ENCODE results near the gene C6orf89.

The C6orf89 gene

DNA sequence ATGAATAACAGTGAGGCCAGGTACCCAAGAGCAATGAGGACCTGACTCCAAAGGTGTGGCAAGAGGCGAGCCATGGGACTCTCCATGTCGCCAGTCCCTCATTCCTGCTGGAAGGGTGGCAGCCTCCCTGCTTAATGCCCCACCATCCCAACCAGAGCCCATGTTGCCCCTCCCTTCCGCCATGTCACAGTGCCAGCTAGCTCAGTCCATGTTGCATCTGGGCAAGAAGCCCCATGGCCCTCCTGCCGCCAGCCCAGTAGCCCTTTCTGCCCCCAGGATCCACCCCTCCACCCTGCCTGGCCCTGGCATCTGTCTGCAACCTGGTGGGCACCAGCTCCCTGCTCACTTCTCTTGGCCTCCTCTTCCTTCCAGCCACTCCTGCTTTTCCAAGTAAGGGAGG is 40.5 kb upstream of the C6orf89 start:
- POLR2A ChIA-PET, result no interaction called here

DNA sequence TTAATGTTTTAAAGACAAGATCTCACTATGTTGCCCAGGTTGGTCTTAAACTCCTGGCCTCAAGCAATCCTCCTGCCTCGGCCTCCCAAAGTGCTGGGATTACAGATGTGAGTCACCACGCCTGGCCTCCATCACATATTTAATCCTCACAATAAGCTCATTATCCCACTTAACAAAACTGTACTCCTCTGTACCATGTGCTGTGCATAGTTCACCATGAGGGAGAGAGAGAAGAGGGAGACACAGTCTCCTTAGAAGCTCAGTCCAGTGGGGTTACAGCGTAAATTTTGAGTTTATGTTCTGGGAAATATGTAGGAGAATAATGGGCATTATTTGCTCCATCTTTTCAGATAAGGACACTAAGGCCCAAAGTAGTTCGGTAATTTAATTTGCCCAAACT is 38.6 kb upstream of the C6orf89 start:
- POLR2A ChIA-PET, result no interaction called here
- CTCF ChIA-PET, result interaction anchor here (1.1 to 8.3 kb wide), 6 partner anchors 10 to 171 kb away, joined by 3 to 169 read pairs (median 6); no protein-coding TSS in a partner anchor
- DNase-seq (ENCODE audit: low read depth, low spot score), result no peak
- no peak overlapping the region for H3K4me3 ChIP-seq (ENCODE audit: low read depth, low read length)
- TF ChIP-seq, protein P1, sequence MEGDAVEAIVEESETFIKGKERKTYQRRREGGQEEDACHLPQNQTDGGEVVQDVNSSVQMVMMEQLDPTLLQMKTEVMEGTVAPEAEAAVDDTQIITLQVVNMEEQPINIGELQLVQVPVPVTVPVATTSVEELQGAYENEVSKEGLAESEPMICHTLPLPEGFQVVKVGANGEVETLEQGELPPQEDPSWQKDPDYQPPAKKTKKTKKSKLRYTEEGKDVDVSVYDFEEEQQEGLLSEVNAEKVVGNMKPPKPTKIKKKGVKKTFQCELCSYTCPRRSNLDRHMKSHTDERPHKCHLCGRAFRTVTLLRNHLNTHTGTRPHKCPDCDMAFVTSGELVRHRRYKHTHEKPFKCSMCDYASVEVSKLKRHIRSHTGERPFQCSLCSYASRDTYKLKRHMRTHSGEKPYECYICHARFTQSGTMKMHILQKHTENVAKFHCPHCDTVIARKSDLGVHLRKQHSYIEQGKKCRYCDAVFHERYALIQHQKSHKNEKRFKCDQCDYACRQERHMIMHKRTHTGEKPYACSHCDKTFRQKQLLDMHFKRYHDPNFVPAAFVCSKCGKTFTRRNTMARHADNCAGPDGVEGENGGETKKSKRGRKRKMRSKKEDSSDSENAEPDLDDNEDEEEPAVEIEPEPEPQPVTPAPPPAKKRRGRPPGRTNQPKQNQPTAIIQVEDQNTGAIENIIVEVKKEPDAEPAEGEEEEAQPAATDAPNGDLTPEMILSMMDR (IDR thresholded peaks at IDR 0.05; ENCODE audit: insufficient read depth, low read length, missing control alignments), result no peak

More for the DNA sequence above, 40.5 kb upstream of the C6orf89 start:
- TF ChIP-seq, protein P1 (IDR thresholded peaks at IDR 0.05; ENCODE audit: insufficient read depth, low read length, missing control alignments), result no peak
- CTCF ChIA-PET, result interaction anchor here (1.9 kb wide), 1 partner anchor 173 kb away, joined by 5 read pairs; no protein-coding TSS in a partner anchor
- H3K4me3 ChIP-seq (ENCODE audit: low read depth, low read length), result no peak overlapping the region
- DNase-seq (ENCODE audit: low read depth, low spot score), result no peak

DNA sequence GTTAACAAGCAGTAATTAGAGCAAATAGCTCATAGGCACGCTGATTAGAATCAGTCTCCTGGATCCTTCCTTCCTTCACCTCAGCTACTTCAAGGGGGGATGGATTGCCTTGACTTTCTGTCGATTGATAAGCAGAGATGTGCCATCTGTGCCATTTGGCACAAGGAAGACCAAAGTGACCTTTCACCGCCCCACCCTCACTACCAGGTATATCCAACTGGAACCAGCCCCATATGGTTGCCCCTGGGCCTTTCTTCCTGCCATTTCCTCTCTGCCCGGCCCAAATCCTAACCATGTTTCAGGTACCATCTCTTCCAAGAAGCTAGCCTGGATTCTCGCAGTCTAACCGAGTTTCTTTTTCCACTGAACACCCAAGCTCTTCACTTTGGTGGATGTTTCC is 37.8 kb upstream of the C6orf89 start:
- no peak for DNase-seq (ENCODE audit: low read depth, low spot score)
- TF ChIP-seq, protein P1 (IDR thresholded peaks at IDR 0.05; ENCODE audit: insufficient read depth, low read length, missing control alignments), result no peak
- CTCF ChIA-PET, result interaction anchor here (0.9 to 8.3 kb wide), 7 partner anchors 10 to 232 kb away, joined by 3 to 169 read pairs (median 6); partner anchors contain the start of gene PPIL1
- no peak overlapping the region for H3K4me3 ChIP-seq (ENCODE audit: low read depth, low read length)
- POLR2A ChIA-PET, result no interaction called here

DNA sequence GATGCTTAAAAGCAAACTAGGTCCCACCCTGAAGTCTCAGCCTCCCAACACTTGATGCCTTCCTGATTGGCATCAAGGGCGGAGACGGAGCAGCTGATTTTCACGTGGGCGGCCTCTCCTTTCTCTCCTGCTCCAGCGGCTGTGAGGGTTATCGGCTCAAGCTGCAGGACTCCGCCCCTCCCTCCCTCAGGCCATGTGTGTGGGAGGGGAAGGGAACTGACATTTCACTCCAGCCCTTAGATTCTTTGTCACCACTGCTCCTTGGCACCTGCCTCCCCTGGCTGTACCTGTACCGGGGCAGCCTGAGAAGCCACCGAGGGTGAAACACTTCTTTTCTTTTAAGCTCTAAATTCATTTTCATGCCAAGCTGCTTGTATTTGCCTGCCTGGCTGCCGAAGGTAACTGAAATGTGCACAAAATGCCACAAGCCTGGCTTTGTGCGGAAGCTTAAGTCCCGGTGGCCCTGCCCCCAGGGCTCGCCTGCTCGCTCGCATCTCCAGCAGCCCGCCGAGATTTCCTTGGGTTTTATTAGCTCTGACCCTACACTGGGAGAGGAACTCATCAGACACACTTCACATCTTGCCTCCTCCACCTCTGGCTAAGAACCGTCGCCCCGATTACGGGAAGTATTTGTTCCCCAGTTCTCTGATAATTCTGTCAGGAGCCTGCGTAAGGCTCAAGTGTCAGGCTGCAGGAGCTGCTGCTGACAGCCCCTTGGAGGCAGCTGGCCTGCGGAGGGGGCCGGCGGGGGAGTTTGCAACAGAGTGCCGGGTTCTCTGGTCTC is 36.9 kb upstream of the C6orf89 start:
- ChIA-PET CTCF (interaction anchor here (0.8 to 8.3 kb wide), 20 partner anchors 7 to 234 kb away, joined by 3 to 169 read pairs (median 6); partner anchors contain the start of gene PPIL1), POLR2A (no interaction called here)
- TF ChIP-seq, protein P1 (IDR thresholded peaks at IDR 0.05; ENCODE audit: insufficient read depth, low read length, missing control alignments), result no peak
- no peak overlapping the region; the same call in 1 of the 2 replicates for H3K4me3 ChIP-seq (ENCODE audit: low read depth, low read length)
- no peak for DNase-seq (ENCODE audit: low read depth, low spot score)

DNA sequence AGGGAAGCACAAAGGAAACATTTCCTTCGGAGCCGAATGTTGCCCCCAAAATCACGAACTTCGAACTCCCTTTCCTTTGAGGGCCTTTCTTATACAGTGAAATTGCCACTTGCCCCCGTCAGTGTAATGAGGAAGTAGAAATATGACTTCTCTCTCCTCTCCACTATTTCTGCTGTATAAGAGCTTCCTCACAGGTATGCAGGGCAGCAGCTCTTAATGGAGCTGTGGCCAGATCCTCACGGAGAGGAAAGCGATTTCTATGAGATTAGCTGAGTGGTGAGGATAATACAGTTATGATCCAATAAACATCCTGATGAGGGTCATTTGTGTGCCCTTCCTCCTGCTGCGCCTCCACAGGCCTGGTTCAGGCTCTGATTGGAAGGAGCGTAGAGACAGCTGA is 35.7 kb upstream of the C6orf89 start:
- DNase-seq (ENCODE audit: low read depth, low spot score), result no peak
- POLR2A ChIA-PET, result no interaction called here
- no peak overlapping the region for H3K4me3 ChIP-seq (ENCODE audit: low read depth, low read length)
- CTCF ChIA-PET, result interaction anchor here (0.8 to 8.3 kb wide), 18 partner anchors 8 to 235 kb away, joined by 3 to 169 read pairs (median 7); partner anchors contain the start of gene PPIL1
- TF ChIP-seq, protein P1 (IDR thresholded peaks at IDR 0.05; ENCODE audit: insufficient read depth, low read length, missing control alignments), result no peak

DNA sequence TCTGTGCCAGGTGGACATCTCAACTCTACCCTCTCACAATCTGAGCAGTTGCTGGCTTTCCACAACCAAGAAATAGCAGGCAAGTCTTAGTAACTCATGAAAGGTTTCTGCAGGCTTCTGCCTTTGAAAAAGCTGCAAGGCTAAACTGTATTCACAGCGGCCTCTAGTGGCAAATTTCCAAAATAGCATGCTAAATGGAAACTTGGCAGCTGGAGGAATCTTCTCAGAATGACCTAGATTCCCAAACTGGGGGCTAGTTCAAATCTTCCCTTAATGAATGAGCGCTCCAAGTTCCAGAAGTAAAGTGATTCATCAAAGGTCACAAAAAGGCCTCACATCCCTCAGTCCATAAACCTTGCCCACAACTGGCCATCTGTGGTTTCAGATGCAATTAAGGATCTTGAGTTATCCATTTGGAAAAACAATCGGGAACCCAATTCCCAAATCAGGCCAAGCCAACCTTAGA is 34.6 kb upstream of the C6orf89 start:
- ChIA-PET CTCF (interaction anchor here (0.9 to 8.3 kb wide), 25 partner anchors 9 to 372 kb away, joined by 3 to 169 read pairs (median 8); partner anchors contain the start of gene PPIL1), POLR2A (no interaction called here)
- H3K4me3 ChIP-seq (ENCODE audit: low read depth, low read length), result no peak overlapping the region
- TF ChIP-seq, protein P1 (IDR thresholded peaks at IDR 0.05; ENCODE audit: insufficient read depth, low read length, missing control alignments), result peak; percentile 67
- peak; percentile 14 for DNase-seq (ENCODE audit: low read depth, low spot score)
